HepG2 (cell line): ENCODE results near the gene MYCBP2. TPM values are rescaled to one million over a fixed set of nuclear protein-coding genes. Genes with fewer than 3 reads are reported as not detected.

Experiments
- ATAC-seq: fragments of 200-7000 bp; cut with Tn5 transposase; 3 replicates; pipeline ENCODE4 v1.9.1; 2020; ENCODE audit warnings: mild to moderate bottlenecking, moderate library complexity
- BruUV-seq: library from RNA; stranded (reverse); fragments of 400-500 nt; replicated peaks from 2 replicates; lab custom pipeline; 2021; lab: Mats Ljungman, UMichigan
- CTCF ChIA-PET: fragments of 300-600 bp; formaldehyde crosslinking; extraction: SDS; loops from one replicate; lab custom pipeline; 2021; ENCODE audit warnings: low total read pairs, inconsistent platforms, low intra/inter-chr PET ratio; lab: Yijun Ruan, JAX
- POLR2A ChIA-PET: fragments of 350-600 bp; sonication (Branson Sonifier 250); formaldehyde crosslinking; loops from one replicate; lab custom pipeline; 2020; ENCODE audit warnings: antibody characterized with exemption, inconsistent platforms; lab: Yijun Ruan, JAX
- DNase-seq: peaks from one replicate; pipeline ENCODE4 v3.0.0-alpha.2; 2015; ENCODE audit warnings: low spot score
- FAIRE-seq: peaks from 3 replicates; lab custom pipeline; 2011; peaks lifted over from hg19 to GRCh38; lab: Jason Lieb, UNC
- H2AFZ ChIP-seq: one replicate; pipeline ENCODE4 v1.6.1; 2011; ENCODE audit warnings: low read length, inconsistent platforms
- H3K27ac ChIP-seq: fragments of 300-600 bp; 3 replicates; pipeline ENCODE4 v1.8.0; 2011; ENCODE audit warnings: mixed run types, mild to moderate bottlenecking, mixed read lengths, low read length, inconsistent platforms; ENCODE audit not compliant: insufficient read depth; ENCODE audit errors: extremely low read length
- H3K27me3 ChIP-seq, 2 experiments: fragments of 200-600 bp in 1 of 2; 2 replicates in 1 of 2; 3 replicates in 1 of 2; pipeline versions ENCODE4 v1.6.0 to v1.8.0; 2011; ENCODE audit warnings: low read length in 2 of 2, mild to moderate bottlenecking in 2 of 2, moderate library complexity in 2 of 2, inconsistent platforms in 1 of 2; ENCODE audit not compliant: insufficient read depth in 2 of 2, control insufficient read depth in 1 of 2
- H3K36me3 ChIP-seq, 2 experiments: fragments of 200-600 bp in 1 of 2; replicated peaks in 1 of 2; 2 replicates in 1 of 2; 3 replicates in 1 of 2; pipeline versions ENCODE4 v1.5.1 to v1.8.0; 2011; ENCODE audit warnings: low read length in 2 of 2, inconsistent platforms in 1 of 2; ENCODE audit not compliant: insufficient read depth in 2 of 2, control insufficient read depth in 1 of 2
- H3K4me1 ChIP-seq: 2 replicates; pipeline ENCODE4 v1.5.1; 2012; ENCODE audit warnings: low read length, inconsistent platforms; ENCODE audit not compliant: insufficient read depth
- H3K4me2 ChIP-seq: 2 replicates; pipeline ENCODE4 v1.6.0; 2011; ENCODE audit warnings: low read depth, low read length, inconsistent platforms
- H3K4me3 ChIP-seq, 3 experiments: fragments of 200-600 bp in 1 of 3; sonication (generic), shearing (Covaris generic) in 1 of 3; replicated peaks in 1 of 3; 2 replicates each; pipeline ENCODE4 v1.5.1; 2011 to 2016; ENCODE audit warnings: low read length in 3 of 3, inconsistent platforms in 2 of 3, low read depth in 2 of 3, mild to moderate bottlenecking in 2 of 3, control low read depth in 1 of 3, mixed read lengths in 1 of 3; ENCODE audit not compliant: insufficient read depth in 1 of 3
- H3K79me2 ChIP-seq: one replicate; pipeline ENCODE4 v1.6.1; 2011; ENCODE audit warnings: low read length, inconsistent platforms; ENCODE audit not compliant: insufficient read depth
- H3K9ac ChIP-seq: 2 replicates; pipeline ENCODE4 v1.6.0; 2011; ENCODE audit warnings: mild to moderate bottlenecking, low read depth, low read length, inconsistent platforms; ENCODE audit not compliant: insufficient read depth
- H3K9me3 ChIP-seq: 2 replicates; pipeline ENCODE4 v1.5.1; 2012; ENCODE audit warnings: mild to moderate bottlenecking, low read length
- H4K20me1 ChIP-seq: 2 replicates; pipeline ENCODE4 v1.6.0; 2011; ENCODE audit warnings: inconsistent platforms, mild to moderate bottlenecking, low read length, moderate library complexity; ENCODE audit not compliant: insufficient read depth
- DNMT3B ChIP-seq: conservative IDR thresholded peaks from 2 replicates; pipeline ENCODE4 v1.6.1; 2016; ENCODE audit warnings: missing biosample characterization, control low read depth
- GLMP ChIP-seq: sonication (generic); formaldehyde crosslinking; IDR thresholded peaks from 2 replicates; pipeline ENCODE4 v1.9.0; 2021; ENCODE audit warnings: missing genetic modification reagents, mild to moderate bottlenecking, borderline replicate concordance
- IRF2 ChIP-seq: IDR thresholded peaks from 2 replicates; pipeline ENCODE4 v1.6.1; 2018; ENCODE audit warnings: missing genetic modification reagents, missing compliant biosample characterization
- KDM5A ChIP-seq: fragments of 200-600 bp; sonication (generic); IDR thresholded peaks from 2 replicates; pipeline ENCODE4 v1.7.0; 2018; ENCODE audit warnings: antibody characterized with exemption, mild to moderate bottlenecking, low read length, borderline replicate concordance
- MXD1 ChIP-seq: sonication (generic); formaldehyde crosslinking; IDR thresholded peaks from 2 replicates; pipeline ENCODE4 v1.4.0; 2020; ENCODE audit warnings: mild to moderate bottlenecking, missing genetic modification reagents
- SIN3A ChIP-seq: IDR thresholded peaks from 2 replicates; pipeline ENCODE4 v1.6.1; 2011; ENCODE audit warnings: low read depth, mild to moderate bottlenecking, control low read depth, low read length, borderline replicate concordance
- TRIM22 ChIP-seq: fragments of 450-650 bp; IDR thresholded peaks from 2 replicates; pipeline ENCODE4 v1.6.1; 2017
- ZKSCAN5 ChIP-seq: sonication (generic); formaldehyde crosslinking; IDR thresholded peaks from 2 replicates; pipeline ENCODE4 v1.5.1; 2020; ENCODE audit warnings: mild to moderate bottlenecking, missing genetic modification reagents
- ZNF282 ChIP-seq: fragments of 450-650 bp; IDR thresholded peaks from 2 replicates; pipeline ENCODE4 v1.6.1; 2018; ENCODE audit not compliant: partially characterized antibody
- ZNF567 ChIP-seq: sonication (generic); formaldehyde crosslinking; IDR thresholded peaks from 2 replicates; pipeline ENCODE4 v1.8.1; 2023; ENCODE audit warnings: mild to moderate bottlenecking, missing genetic modification reagents, borderline replicate concordance
- ZNF703 ChIP-seq: sonication (generic); formaldehyde crosslinking; IDR thresholded peaks from 2 replicates; pipeline ENCODE4 v1.5.1; 2020; ENCODE audit warnings: missing genetic modification reagents, mild to moderate bottlenecking, moderate library complexity, borderline replicate concordance
- WGBS: methylation state at CpG from one replicate; pipeline ENCODE4 v1.1.6; 2017; ENCODE audit warnings: low lambda C conversion rate; 5-methylcytosine and 5-hydroxymethylcytosine counted together
- in situ Hi-C: cut with HindIII; loops from 2 replicates; pipeline ENCODE4 v1.10.0; 2017; ENCODE audit warnings: low pct_unique_long_range_greater_than_20kb; ENCODE audit not compliant: extremely low pct_ligation_motif_present
- intact Hi-C: fragments of 100-400 bp; cut with micrococcal nuclease; formaldehyde crosslinking; loops from one replicate; pipeline ENCODE4 v1.10.0; 2022; ENCODE audit not compliant: unreplicated experiment
- polyA plus RNA-seq, 8 experiments: library from polyadenylated mRNA; depleted of rRNA in 3 of 8; stranded (reverse) in 7 of 8; unstranded in 1 of 8; fragments of >200 nt; fragmentation: Illumina TruSeq in 4 of 8; extraction: Trizol in 4 of 8; gene quantifications; 2 replicates each; pipeline versions ENCODE4 v1.2.1 to v1.2.3, GENCODE V29; 2011 to 2016; ENCODE audit warnings: low read depth in 4 of 8, missing spikeins in 1 of 8, mixed read lengths in 1 of 8; ENCODE audit not compliant: insufficient read depth in 1 of 8
- total RNA-seq, 5 experiments: library from RNA; depleted of rRNA; stranded (reverse); fragments of >200 nt; fragmentation: Illumina TruSeq; extraction: Trizol; gene quantifications; 2 replicates each; pipeline ENCODE4 v1.2.3, GENCODE V29; 2016; ENCODE audit warnings: low read depth in 1 of 5

The MYCBP2 gene
- total and polyA plus RNA-seq, 2 of the 13 experiments (the other 11 are each of a cell fraction or from before 2014, with no cell fraction given): 16.3 to 35.3 TPM

GRCh38 chr13:77333594-77333993 lies 6.7 kb upstream of the MYCBP2 start (continued):
- TF ChIP-seq GLMP (CRISPR knock-in tag) (no peak), KDM5A (no peak), ZNF282 (no peak), ZKSCAN5 (CRISPR knock-in tag) (no peak)

GRCh38 chr13:77331421-77331820 lies 4.5 kb upstream of the MYCBP2 start:
- H3K9ac ChIP-seq: no peak overlapping the region
- H4K20me1 ChIP-seq: no peaks in the 10 kb centered on the region
- H3K4me1 ChIP-seq: peaks cover 23% of the 10 kb centered on the region
- H3K79me2 ChIP-seq: no peaks in the 10 kb centered on the region
- no peak for FAIRE-seq
- no peak overlapping the region for H3K27ac ChIP-seq
- in situ Hi-C loops: no loop called here
- H3K9me3 ChIP-seq: no peaks in the 10 kb centered on the region
- ChIA-PET POLR2A (no interaction called here), CTCF (no interaction called here)
- TF ChIP-seq ZNF703 (CRISPR knock-in tag): no peak
- no peak for TF ChIP-seq MXD1
- no peak for TF ChIP-seq IRF2 (CRISPR knock-in tag)
- no peak for TF ChIP-seq TRIM22
- TF ChIP-seq ZNF567 (CRISPR knock-in tag): no peak
- no peak for TF ChIP-seq SIN3A
- TF ChIP-seq DNMT3B: no peak
- no peaks in the 10 kb centered on the region for H3K36me3 ChIP-seq
- no peak overlapping the region for H3K4me2 ChIP-seq
- peaks cover 0 to 4% of the 10 kb centered on the region in 2 experiments; a peak in 1 of 5 replicates for H3K27me3 ChIP-seq
- no TSS peak for BruUV-seq
- H2AFZ ChIP-seq: no peak overlapping the region
- H3K4me3 ChIP-seq: no peak overlapping the region
- no peak for DNase-seq
- ATAC-seq: no peak
- intact Hi-C loops: no loop called here
- 10% methylated on average over 2 of the region's 2 CpGs for WGBS
